CD4-positive, alpha-beta T cell (primary cell): Measurements from ENCODE around the gene PXDN. TPM values are rescaled to one million over a fixed set of nuclear protein-coding genes. Genes with fewer than 3 reads are reported as not detected.

Experiments
- ATAC-seq: fragments of 200-7000 bp; cut with Tn5 transposase; one replicate; pipeline ENCODE4 v1.10.0; 2022; ENCODE audit warnings: mild to moderate bottlenecking; ENCODE audit not compliant: poor library complexity
- CTCF ChIA-PET: fragments of 350-600 bp; sonication (Branson Sonifier 250); formaldehyde crosslinking; loops from one replicate; lab custom pipeline; 2021; ENCODE audit warnings: antibody characterized with exemption, inconsistent platforms; lab: Charles Lee
- POLR2A ChIA-PET: fragments of 350-600 bp; sonication (Branson Sonifier 250); formaldehyde crosslinking; loops from one replicate; lab custom pipeline; 2021; ENCODE audit warnings: antibody characterized with exemption, inconsistent platforms; lab: Charles Lee
- DNase-seq, 14 experiments: peaks; one replicate each; pipeline ENCODE4 v3.0.0-alpha.2; 2013 to 2020; ENCODE audit warnings: mixed read lengths in 2 of 14
- H3K27ac ChIP-seq, 2 donors: one replicate each; pipeline versions ENCODE4 v1.5.1 to v1.7.0; 2013; ENCODE audit warnings: low read length in 2 of 2, low read depth in 1 of 2, mild to moderate bottlenecking in 1 of 2
- H3K27me3 ChIP-seq, 2 experiments: 1 replicate in 1 of 2; 2 replicates in 1 of 2; pipeline versions ENCODE4 v1.6.1 to v1.7.0; 2013; ENCODE audit warnings: low read length in 2 of 2, control low read depth in 1 of 2, mild to moderate bottlenecking in 1 of 2, moderate library complexity in 1 of 2; ENCODE audit not compliant: insufficient read depth in 2 of 2, control insufficient read depth in 1 of 2
- H3K36me3 ChIP-seq: one replicate; pipeline ENCODE4 v1.6.1; 2013; ENCODE audit warnings: low read length, control low read depth; ENCODE audit not compliant: insufficient read depth
- H3K4me1 ChIP-seq: one replicate; pipeline ENCODE4 v1.6.1; 2013; ENCODE audit warnings: low read length, control low read depth; ENCODE audit not compliant: insufficient read depth
- H3K4me3 ChIP-seq: one replicate; pipeline ENCODE4 v1.5.1; 2013; ENCODE audit warnings: mild to moderate bottlenecking, low read length, moderate library complexity
- H3K9me3 ChIP-seq, 2 experiments: 1 replicate in 1 of 2; 2 replicates in 1 of 2; pipeline versions ENCODE4 v1.6.1 to v1.7.0; 2013; ENCODE audit warnings: low read length in 2 of 2, mild to moderate bottlenecking in 2 of 2, control low read depth in 1 of 2, moderate library complexity in 1 of 2; ENCODE audit not compliant: control insufficient read depth in 1 of 2, insufficient read depth in 1 of 2
- H3K27ac Mint-ChIP-seq: one replicate; pipeline ENCODE4 v1.8.0; 2020; ENCODE audit warnings: mixed read lengths
- H3K27me3 Mint-ChIP-seq: one replicate; pipeline ENCODE4 v1.8.0; 2021; ENCODE audit warnings: mixed read lengths
- H3K36me3 Mint-ChIP-seq: one replicate; pipeline ENCODE4 v1.8.0; 2021; ENCODE audit warnings: low read depth, mixed read lengths
- H3K4me1 Mint-ChIP-seq: one replicate; pipeline ENCODE4 v1.8.0; 2021; ENCODE audit warnings: low read depth, mixed read lengths
- H3K4me3 Mint-ChIP-seq: one replicate; pipeline ENCODE4 v1.8.0; 2020; ENCODE audit warnings: mild to moderate bottlenecking, mixed read lengths
- H3K9me3 Mint-ChIP-seq: one replicate; pipeline ENCODE4 v1.8.0; 2020; ENCODE audit warnings: mixed read lengths
- CTCF ChIP-seq: fragments of 200-600 bp; IDR thresholded peaks from one replicate; pipeline ENCODE4 v1.8.0; 2022; ENCODE audit warnings: antibody characterized with exemption, mild to moderate bottlenecking
- intact Hi-C, 2 experiments: fragments of 100-400 bp; cut with DNase I in 1 of 2; cut with micrococcal nuclease in 1 of 2; formaldehyde crosslinking; loops; one replicate each; pipeline versions ENCODE4 v1.15.1 to v1.9.0; 2023 to 2025; cut with DNase I, micrococcal nuclease
- polyA plus RNA-seq, 2 donors: library from polyadenylated mRNA; unstranded; fragments of 120-200 nt; gene quantifications; one replicate each; pipeline ENCODE4 v1.2.1, GENCODE V29; 2013
- total RNA-seq, 174 experiments: library from RNA in 2 of 174; stranded (reverse) in 2 of 174; gene quantifications; one replicate each; pipeline ENCODE4 v1.2.3 and lab custom pipeline; 2021 to 2026

The PXDN gene
- total RNA-seq (under 1 TPM; 0.47 to 0.84 TPM), total RNA-seq (lab: John Stamatoyannopoulos, UW) (0 to 5.3 (median 0.44) reads per million in 172 experiments)
- polyA plus RNA-seq (2013, experiment 1 of 2): 0.01 TPM
- 4.0 TPM for polyA plus RNA-seq (2013, experiment 2 of 2)

GRCh38 chr2:1744446-1745170 lies at the start of gene PXDN:
Gene PXDN, minus strand, starts transcription at chr2:1744515. Its CDS starts 60 bp downstream, at chr2:1744455.
- TF ChIP-seq CTCF: no peak
- ATAC-seq (no peak), DNase-seq (no peak)
- CTCF ChIA-PET: no interaction called here
- Mint-ChIP-seq H3K27me3 (peaks cover 67% of the 10 kb centered on the region), H3K4me1 (no peaks in the 10 kb centered on the region), H3K4me3 (no peak within 1 kb of the TSS), H3K36me3 (no peaks in the 10 kb centered on the region), H3K9me3 (no peaks in the 10 kb centered on the region), H3K27ac (no peak within 1 kb of the TSS)
- peaks cover 4% of the 10 kb centered on the region for H3K4me1 ChIP-seq
- POLR2A ChIA-PET: no interaction called here
- intact Hi-C loops: no loop called here
- H3K9me3 ChIP-seq: peaks cover 0 to 18% of the 10 kb centered on the region in 2 experiments
- H3K27ac ChIP-seq: no peak within 1 kb of the TSS
- H3K36me3 ChIP-seq: no peaks in the 10 kb centered on the region
- no peak within 1 kb of the TSS for H3K4me3 ChIP-seq
- peaks cover 4 to 19% of the 10 kb centered on the region in 2 experiments for H3K27me3 ChIP-seq

GRCh38 chr2:1793868-1794445 lies 49.6 kb upstream of the PXDN start:
- ATAC-seq: no peak
- no peaks in the 10 kb centered on the region for H3K27me3 Mint-ChIP-seq
- H3K27ac ChIP-seq: no peak overlapping the region
- H3K36me3 ChIP-seq: no peaks in the 10 kb centered on the region
- no peaks in the 10 kb centered on the region for H3K9me3 ChIP-seq
- no peak overlapping the region for H3K4me3 Mint-ChIP-seq
- CTCF ChIA-PET: no interaction called here
- no peaks in the 10 kb centered on the region for H3K36me3 Mint-ChIP-seq
- no peak for DNase-seq
- TF ChIP-seq CTCF: no peak
- no peak overlapping the region for H3K4me3 ChIP-seq
- H3K4me1 ChIP-seq: no peaks in the 10 kb centered on the region
- POLR2A ChIA-PET: no interaction called here
- peaks cover 7% of the 10 kb centered on the region for H3K4me1 Mint-ChIP-seq
- no peaks in the 10 kb centered on the region for H3K27me3 ChIP-seq
- H3K9me3 Mint-ChIP-seq: no peaks in the 10 kb centered on the region
- intact Hi-C loops: no loop called here
- H3K27ac Mint-ChIP-seq: no peak overlapping the region

- CTCF ChIA-PET: no interaction called here
Observed at GRCh38 chr2:1793001-1793867, 48.9 kb upstream of the PXDN start.

More at GRCh38 chr2:1793001-1793867, 48.9 kb upstream of the PXDN start:
- TF ChIP-seq CTCF: no peak
- DNase-seq (no peak), ATAC-seq (no peak)
- intact Hi-C loops: no loop called here
- Mint-ChIP-seq H3K4me3 (no peak overlapping the region), H3K36me3 (no peaks in the 10 kb centered on the region), H3K27ac (no peak overlapping the region), H3K9me3 (no peaks in the 10 kb centered on the region), H3K27me3 (no peaks in the 10 kb centered on the region), H3K4me1 (no peaks in the 10 kb centered on the region)
- POLR2A ChIA-PET: no interaction called here
- no peak overlapping the region for H3K4me3 ChIP-seq
- no peaks in the 10 kb centered on the region for H3K4me1 ChIP-seq
- no peaks in the 10 kb centered on the region for H3K9me3 ChIP-seq
- H3K36me3 ChIP-seq: no peaks in the 10 kb centered on the region
- H3K27ac ChIP-seq: no peak overlapping the region
- H3K27me3 ChIP-seq: no peaks in the 10 kb centered on the region
